Stimulated activated CD8-positive, alpha-beta memory T cell treated with anti-CD3 and anti-CD28 coated beads, Interleukin-7, amount 100 ng/mL, for 4 hours (primary cell): Measurements from ENCODE around the gene SERINC3.
A peak's percentile ranks its signal among the peaks of the same experiment; 100 is the strongest.
"Not testable (repeated sequence)": the region's sequence is repeated elsewhere in the genome, so short reads cannot be mapped to it uniquely, and the experiment has no call there.

Experiments used
- DNase-seq, 2 donors: peaks; one replicate each; pipeline ENCODE4 v3.0.0-alpha.2; 2020; ENCODE audit warnings: low read depth in 2 of 2

Gene SERINC3

GRCh38 chr20:44491635-44492395 lies 30.1 kb downstream of the SERINC3 start:
- no peak for DNase-seq

- no peak for DNase-seq
Observed at GRCh38 chr20:44489931-44490330, 31.9 kb downstream of the SERINC3 start.

- DNase-seq, result no peak
Observed at GRCh38 chr20:44489223-44489622, 32.6 kb downstream of the SERINC3 start.

- DNase-seq, result no peak
Observed at GRCh38 chr20:44488551-44488950, 33.3 kb downstream of the SERINC3 start.

DNA sequence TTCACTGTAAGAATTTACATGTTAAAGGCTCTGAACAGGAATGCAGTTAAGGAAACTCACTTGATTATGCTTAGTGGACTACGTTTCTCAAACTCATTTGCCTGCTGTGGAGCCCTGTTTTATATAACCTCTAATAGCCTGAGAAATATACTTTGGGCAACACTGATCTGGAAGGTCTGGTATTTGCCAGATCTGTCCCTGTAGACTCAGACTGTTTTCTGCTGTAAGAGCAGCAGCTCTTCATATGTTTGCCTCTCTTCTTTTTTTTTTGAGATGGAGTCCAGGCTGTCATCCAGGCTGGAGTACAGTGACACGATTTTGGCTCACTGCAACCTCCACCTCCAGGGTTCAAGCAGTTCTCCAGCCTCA lies 36.1 kb downstream of the SERINC3 start:
- no peak for DNase-seq

DNA sequence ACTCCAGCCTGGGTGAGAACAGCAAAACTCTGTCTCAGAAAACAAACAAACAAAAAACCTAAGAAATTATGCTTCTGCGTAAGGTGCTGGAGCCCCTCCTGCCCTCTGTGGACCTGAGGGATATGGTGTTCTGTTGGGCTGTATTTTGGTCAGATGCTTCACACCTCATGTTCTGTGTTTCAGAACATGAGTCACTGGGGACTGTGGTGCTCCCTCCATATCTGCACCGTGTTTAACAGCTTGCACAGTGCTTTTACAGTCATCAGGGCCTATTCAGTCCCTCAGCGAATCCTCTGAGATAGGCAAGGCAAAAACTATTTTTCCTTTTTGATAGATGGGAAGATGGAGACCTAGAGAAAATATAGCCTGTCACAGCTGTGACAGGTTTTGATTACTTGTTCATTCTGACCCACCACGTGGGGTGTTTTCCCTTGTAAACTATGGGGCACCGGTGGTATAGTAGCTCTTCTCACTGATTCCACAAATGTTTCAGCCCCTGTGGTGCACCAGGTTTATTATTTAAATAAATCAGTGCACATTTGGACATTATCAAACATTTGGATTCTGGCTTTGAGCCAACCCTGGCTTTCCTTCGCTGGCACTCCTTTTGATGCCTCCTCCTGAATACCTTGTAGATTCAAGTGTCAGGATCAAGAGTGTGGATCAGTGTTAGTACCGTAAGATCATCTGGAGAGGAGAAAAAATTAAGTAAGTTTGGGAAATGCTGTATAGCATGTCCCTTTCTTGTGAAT lies 36.6 kb downstream of the SERINC3 start:
- no peak for DNase-seq

- DNase-seq, result no peak
Observed at GRCh38 chr20:44483112-44483511, 38.8 kb downstream of the SERINC3 start.

DNA sequence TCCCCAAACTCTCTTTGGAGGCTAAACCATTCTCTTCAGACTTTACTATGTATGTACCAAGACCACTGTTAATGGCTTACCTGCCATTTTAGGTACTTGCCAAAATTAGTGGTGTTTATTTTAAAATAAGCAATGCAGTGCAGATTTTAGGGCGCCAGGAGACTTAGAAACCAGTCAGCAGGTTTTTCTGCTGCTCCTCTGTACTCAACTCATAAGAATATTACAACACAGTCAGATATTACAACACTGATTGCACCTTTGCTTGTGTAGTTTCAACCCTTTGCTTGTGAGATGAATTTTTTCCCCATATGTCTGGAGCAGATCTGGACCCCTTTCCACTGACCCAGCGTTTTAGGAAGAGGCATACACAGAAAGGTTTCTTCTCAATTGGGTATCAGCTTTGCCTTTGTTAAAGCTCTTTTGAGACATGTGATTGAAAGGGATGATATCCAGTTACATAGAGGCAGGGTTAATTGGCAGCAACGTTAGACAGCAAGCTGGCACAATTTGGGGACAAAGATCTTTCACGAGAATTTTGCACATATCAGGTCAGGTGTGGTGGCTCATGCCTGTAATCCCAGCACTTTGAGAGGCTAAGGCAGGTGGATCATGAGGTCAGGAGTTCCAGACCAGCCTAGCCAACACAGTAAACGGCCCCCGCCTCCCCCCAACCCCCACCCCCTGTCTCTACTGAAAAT lies 40.0 kb downstream of the SERINC3 start:
- DNase-seq, result no peak

GRCh38 chr20:44480097-44480496 lies 41.8 kb downstream of the SERINC3 start:
- no peak for DNase-seq

DNA sequence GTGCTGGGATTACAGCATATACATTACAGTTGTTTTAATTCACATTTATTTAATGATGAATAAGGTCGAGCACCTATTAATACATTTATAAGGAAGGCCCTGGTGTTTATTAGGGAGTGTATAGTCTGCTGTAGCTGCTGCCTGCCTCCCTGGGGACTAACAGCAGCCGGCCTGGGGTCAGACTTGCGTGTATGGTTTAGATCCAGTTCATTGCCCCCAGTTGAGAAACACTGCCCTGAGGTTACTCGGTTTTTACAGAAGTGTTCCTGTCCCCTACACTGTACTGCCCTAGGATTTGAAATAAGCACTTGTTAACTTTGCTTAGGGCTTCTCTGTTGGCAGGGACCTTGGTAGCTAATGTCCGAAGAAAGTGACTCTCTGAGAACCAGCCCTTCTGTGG lies 42.2 kb downstream of the SERINC3 start:
- no peak for DNase-seq

DNA sequence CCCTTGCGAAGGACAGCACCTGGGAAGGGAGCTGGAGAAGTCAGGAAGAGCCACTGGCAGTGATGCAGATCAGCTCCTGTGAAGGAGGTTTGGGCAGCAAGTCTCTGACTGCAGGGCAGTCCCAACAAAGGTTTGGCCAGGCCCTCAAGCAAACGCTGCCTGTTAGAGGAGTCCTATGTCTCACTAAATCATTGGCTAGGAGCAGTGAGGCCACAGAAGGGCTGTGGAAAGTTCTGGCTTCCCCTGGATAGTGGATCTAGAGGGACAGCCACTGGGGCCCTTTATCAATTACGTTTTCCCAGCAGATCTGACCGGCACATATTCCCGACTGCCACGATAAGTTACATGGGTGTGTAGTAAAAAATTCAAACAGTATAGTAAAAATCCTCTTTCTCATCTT lies 43.7 kb downstream of the SERINC3 start:
- no peak for DNase-seq

DNA sequence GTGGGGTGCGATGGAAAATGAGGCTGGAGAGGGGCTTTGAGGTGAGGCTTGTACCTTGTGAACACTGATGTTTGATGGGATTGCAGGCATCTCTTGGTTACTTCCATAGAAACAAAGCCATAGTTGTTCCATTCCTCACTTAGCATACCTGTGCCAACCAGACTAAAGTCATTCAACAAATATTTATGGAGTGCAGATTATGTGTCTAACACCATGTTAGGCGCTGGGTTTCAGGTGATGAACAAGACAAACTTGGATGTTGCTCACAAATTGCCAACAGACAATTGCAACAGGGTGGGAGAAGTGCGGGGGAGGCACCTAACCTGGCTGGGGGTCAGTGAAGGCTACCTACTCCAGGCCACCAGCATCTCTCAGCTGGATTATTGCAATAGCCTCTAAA lies 44.7 kb downstream of the SERINC3 start:
- DNase-seq, result no peak

GRCh38 chr20:44475694-44476560 lies 45.9 kb downstream of the SERINC3 start, which contains the start of gene TTPAL:
Gene TTPAL (plus strand): TSS chr20:44475874. CDS start chr20:44480000, 4,126 bp downstream.
- peak; percentile 73 to 87 for DNase-seq

DNA sequence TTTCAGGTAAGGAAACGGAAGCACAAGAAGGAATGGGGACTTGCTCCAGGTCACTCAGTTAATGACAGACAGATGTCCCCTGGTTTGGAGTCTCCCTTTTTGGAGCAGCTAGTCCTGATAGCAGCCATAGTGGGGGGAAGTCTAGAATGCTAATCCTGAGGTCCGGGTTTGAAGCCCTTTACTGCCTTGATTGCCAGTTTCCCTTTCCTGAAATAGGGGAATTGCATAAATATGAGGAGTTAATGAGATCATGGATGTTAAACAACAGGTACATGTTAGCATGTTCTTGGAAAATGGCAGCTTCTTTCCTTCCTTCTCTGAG lies 46.5 kb downstream of the SERINC3 start:
- DNase-seq, result no peak

DNA sequence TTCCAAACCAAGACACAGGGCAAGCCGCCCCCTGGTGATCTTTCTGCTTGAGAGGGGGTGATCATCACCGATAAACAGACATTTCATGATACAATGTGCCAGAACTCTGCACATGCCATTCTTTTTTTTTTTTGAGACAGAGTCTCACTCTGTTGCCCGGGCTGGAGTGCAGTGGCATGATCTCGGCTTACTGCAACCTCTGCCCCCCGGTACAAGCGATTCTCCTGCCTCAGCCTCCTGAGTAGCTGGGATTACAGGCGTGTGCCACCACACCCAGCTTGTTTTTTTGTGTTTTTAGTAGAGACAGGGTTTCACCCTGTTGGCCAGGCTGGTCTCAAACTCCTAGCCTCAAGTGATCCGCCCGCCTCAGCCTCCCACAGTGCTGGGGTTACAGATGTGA lies 49.6 kb downstream of the SERINC3 start:
- DNase-seq, result not testable (repeated sequence)

- no peak for DNase-seq
Observed at GRCh38 chr20:44471481-44471882, 50.4 kb downstream of the SERINC3 start.

- no peak for DNase-seq
Observed at GRCh38 chr20:44470327-44470726, 51.5 kb downstream of the SERINC3 start.

- no peak for DNase-seq
Observed at GRCh38 chr20:44468044-44468782, 53.7 kb downstream of the SERINC3 start.

GRCh38 chr20:44467289-44467883 lies 54.5 kb downstream of the SERINC3 start:
- no peak for DNase-seq

DNA sequence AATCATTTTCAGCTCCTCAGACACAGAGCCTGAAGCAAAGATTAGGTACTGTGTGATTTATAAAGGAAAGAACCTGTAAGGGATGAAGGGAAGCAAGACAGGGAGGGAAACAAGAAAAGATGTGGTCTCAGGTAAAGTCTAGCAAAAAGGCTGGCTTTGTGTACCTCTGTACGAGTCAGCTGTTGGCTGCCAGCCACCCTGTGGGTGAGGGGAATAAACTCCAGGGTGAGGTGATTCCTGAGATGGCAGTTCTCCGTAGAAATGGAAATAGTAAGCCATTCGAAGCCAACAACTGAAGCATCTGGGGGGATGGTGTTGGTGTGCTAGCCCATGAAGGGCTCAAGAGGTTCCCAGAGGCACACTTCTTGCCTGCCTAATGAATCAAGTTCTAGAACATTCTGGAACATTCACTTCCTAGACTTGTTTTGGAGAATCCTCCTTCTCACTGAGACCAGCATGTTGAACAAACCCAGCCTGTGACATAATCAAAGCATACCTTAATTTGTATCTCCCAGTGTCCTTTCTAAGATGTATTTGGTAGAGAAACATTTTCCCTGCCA lies 56.8 kb downstream of the SERINC3 start:
- no peak for DNase-seq
